ENCODE results near the gene GID8. TPM values are rescaled to one million over a fixed set of nuclear protein-coding genes. Genes with fewer than 3 reads are reported as not detected.

The GID8 gene
- total RNA-seq, 2 experiments from 2014 or later = 30.7 to 39.9 TPM

DNA sequence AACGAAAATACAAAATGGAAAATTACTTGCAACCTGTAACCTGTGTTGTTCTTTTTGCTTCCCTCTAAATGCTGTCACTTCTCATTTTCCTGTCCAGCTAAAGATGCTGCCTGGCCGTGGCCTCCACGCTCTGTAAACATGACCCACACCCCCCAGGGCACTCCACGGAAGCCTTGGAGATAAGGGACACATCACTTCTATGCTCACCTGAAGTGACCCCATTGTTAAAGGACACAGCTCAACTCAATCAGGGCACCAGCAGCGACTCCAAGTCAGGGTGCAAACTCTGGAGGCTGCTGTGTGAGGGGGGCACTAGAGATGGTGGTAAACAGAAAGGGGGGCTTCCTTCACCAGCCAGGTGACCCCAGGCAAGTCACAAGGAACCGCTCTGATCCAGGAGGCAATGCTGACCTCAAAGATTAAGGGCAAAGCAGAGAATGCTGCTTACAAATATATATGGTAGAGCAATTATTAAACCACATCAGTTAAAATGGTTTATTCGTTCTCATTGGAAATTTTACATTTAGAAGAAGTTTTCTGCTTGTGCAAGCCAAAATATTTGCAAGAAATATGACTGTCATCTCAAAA lies 24.8 kb upstream of the GID8 start:
- POLR2A ChIA-PET = no interaction called here
- peaks cover 53% of the 10 kb centered on the region for H3K36me3 Mint-ChIP-seq (ENCODE audit: low read depth)
- H3K27me3 Mint-ChIP-seq = no peaks in the 10 kb centered on the region
- H3K4me3 Mint-ChIP-seq = no peak overlapping the region
- CTCF ChIA-PET = interaction anchor here (1.2 to 11.1 kb wide), 4 partner anchors 12 to 105 kb away, joined by 3 to 140 read pairs (median 4); no protein-coding TSS in a partner anchor
- peaks cover 41% of the 10 kb centered on the region for H3K4me1 Mint-ChIP-seq
- DNase-seq (no peak), ATAC-seq (no peak)
- H3K9me3 Mint-ChIP-seq (ENCODE audit: low read depth) = no peaks in the 10 kb centered on the region
- intact Hi-C loops (cut with DNase I, micrococcal nuclease) = no loop called here
- H3K27ac Mint-ChIP-seq = peak overlapping the region; percentile 59

DNA sequence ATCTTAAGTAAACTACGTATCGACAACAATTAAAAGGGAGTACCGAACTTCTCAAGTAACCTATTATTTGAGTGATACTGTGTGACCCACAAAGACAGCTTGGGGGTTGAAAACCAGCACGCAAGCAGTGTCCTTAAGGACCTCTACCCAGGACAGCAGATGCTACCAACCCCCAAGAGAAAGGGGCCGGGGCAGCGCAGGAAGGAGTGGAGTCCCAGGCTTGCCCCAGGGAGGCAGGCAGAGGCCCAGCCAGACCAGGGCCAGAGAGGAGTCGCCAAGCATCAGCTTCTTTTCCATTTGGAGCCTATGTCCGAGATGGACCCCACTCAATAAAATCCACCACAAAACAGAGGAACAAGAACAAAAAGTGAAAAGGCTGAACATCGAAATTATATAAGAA lies 23.5 kb upstream of the GID8 start:
- peaks cover 45% of the 10 kb centered on the region for H3K36me3 Mint-ChIP-seq (ENCODE audit: low read depth)

GRCh38 chr20:62914970-62915457 lies 22.9 kb upstream of the GID8 start:
- ATAC-seq = no peak
- intact Hi-C loops (cut with DNase I, micrococcal nuclease) = no loop called here
- Mint-ChIP-seq H3K4me3 (no peak overlapping the region), H3K9me3 (ENCODE audit: low read depth) (no peaks in the 10 kb centered on the region), H3K36me3 (ENCODE audit: low read depth) (peaks cover 40% of the 10 kb centered on the region), H3K4me1 (peaks cover 58% of the 10 kb centered on the region), H3K27ac (peak overlapping the region; percentile 67), H3K27me3 (no peaks in the 10 kb centered on the region)
- peak; percentile 34 for DNase-seq
- POLR2A ChIA-PET = interaction anchor here (0.7 kb wide), 1 partner anchor 97 kb away, joined by 4 read pairs; no protein-coding TSS in a partner anchor
- CTCF ChIA-PET = interaction anchor here (0.6 to 11.1 kb wide), 2 partner anchors 14 to 57 kb away, joined by 3 to 140 read pairs; no protein-coding TSS in a partner anchor

More for the DNA sequence above, 23.5 kb upstream of the GID8 start:
- Mint-ChIP-seq H3K4me3 (no peak overlapping the region), H3K4me1 (peaks cover 54% of the 10 kb centered on the region), H3K27ac (no peak overlapping the region), H3K9me3 (ENCODE audit: low read depth) (no peaks in the 10 kb centered on the region), H3K27me3 (no peaks in the 10 kb centered on the region)
- intact Hi-C loops (cut with DNase I, micrococcal nuclease) = no loop called here
- CTCF ChIA-PET = interaction anchor here (0.6 to 11.1 kb wide), 3 partner anchors 14 to 106 kb away, joined by 3 to 140 read pairs (median 4); no protein-coding TSS in a partner anchor
- ATAC-seq (no peak), DNase-seq (no peak)
- POLR2A ChIA-PET = interaction anchor here (0.7 kb wide), 1 partner anchor 97 kb away, joined by 4 read pairs; no protein-coding TSS in a partner anchor

GRCh38 chr20:62916703-62917476 lies 21.1 kb upstream of the GID8 start:
- DNase-seq = no peak
- CTCF ChIA-PET = interaction anchor here (0.8 to 11.1 kb wide), 8 partner anchors 9 to 42 kb away, joined by 3 to 140 read pairs (median 4); partner anchors contain the start of gene GID8
- POLR2A ChIA-PET = interaction anchor here (0.7 to 1.1 kb wide), 3 partner anchors 10 to 111 kb away, joined by 3 read pairs; no protein-coding TSS in a partner anchor
- peak overlapping the region; percentile 90 for H3K27ac Mint-ChIP-seq
- peaks cover 72% of the 10 kb centered on the region for H3K4me1 Mint-ChIP-seq
- no peak overlapping the region for H3K4me3 Mint-ChIP-seq
- H3K36me3 Mint-ChIP-seq (ENCODE audit: low read depth) = peaks cover 24% of the 10 kb centered on the region
- H3K27me3 Mint-ChIP-seq = no peaks in the 10 kb centered on the region
- intact Hi-C loops (cut with DNase I, micrococcal nuclease) = no loop called here
- ATAC-seq = no peak
- no peaks in the 10 kb centered on the region for H3K9me3 Mint-ChIP-seq (ENCODE audit: low read depth)

DNA sequence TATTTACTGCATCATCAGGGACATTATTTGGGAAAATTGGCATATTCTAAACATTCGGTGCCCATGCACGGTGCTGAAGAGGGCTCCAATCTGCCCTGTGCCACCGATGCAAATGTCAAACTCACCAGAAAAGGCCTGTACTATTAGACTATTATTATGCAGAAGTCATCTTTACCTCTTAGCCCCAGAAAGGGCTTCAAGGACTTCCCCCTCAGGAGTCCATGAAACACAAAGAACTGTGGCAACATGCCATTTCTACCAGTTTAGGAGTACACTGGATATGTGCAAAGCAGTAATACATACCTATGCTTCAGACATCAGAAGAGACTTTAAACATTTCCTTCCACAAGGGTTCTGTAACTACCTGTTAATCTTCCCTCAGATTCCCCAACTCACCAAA lies 20.2 kb upstream of the GID8 start:
- Mint-ChIP-seq H3K9me3 (ENCODE audit: low read depth) (no peaks in the 10 kb centered on the region), H3K4me1 (peaks cover 78% of the 10 kb centered on the region), H3K27me3 (no peaks in the 10 kb centered on the region), H3K36me3 (ENCODE audit: low read depth) (peaks cover 22% of the 10 kb centered on the region), H3K4me3 (peak overlapping the region; percentile 69), H3K27ac (peak overlapping the region; percentile 90)
- ChIA-PET CTCF (interaction anchor here (0.7 to 11.1 kb wide), 7 partner anchors 9 to 580 kb away, joined by 3 to 140 read pairs (median 7); partner anchors contain the start of gene GID8), POLR2A (interaction anchor here (0.7 to 0.9 kb wide), 2 partner anchors 15 to 21 kb away, joined by 3 read pairs; no protein-coding TSS in a partner anchor)
- intact Hi-C loops (cut with DNase I, micrococcal nuclease) = loop anchor here in 1 of 2 experiments (2.0 kb wide), 1 partner anchor 17 kb away; no protein-coding TSS in a partner anchor
- ATAC-seq = no peak
- DNase-seq = no peak

- Mint-ChIP-seq H3K27ac (peak overlapping the region; percentile 90), H3K27me3 (no peaks in the 10 kb centered on the region), H3K9me3 (ENCODE audit: low read depth) (no peaks in the 10 kb centered on the region), H3K36me3 (ENCODE audit: low read depth) (peaks cover 20% of the 10 kb centered on the region), H3K4me1 (peaks cover 78% of the 10 kb centered on the region), H3K4me3 (peak overlapping the region; percentile 69)
- ChIA-PET POLR2A (interaction anchor here (0.7 to 1.2 kb wide), 3 partner anchors 15 to 21 kb away, joined by 3 to 4 read pairs (median 3); no protein-coding TSS in a partner anchor), CTCF (interaction anchor here (0.7 to 11.1 kb wide), 6 partner anchors 9 to 579 kb away, joined by 3 to 140 read pairs (median 12); partner anchors contain the start of gene GID8)
- DNase-seq (peak; percentile 66), ATAC-seq (peak; percentile 45)
- intact Hi-C loops (cut with DNase I, micrococcal nuclease) = loop anchor here in 1 of 2 experiments (2.0 kb wide), 1 partner anchor 17 kb away; no protein-coding TSS in a partner anchor
These were observed 19.8 kb upstream of the GID8 start for GRCh38 chr20:62918147-62918546.

DNA sequence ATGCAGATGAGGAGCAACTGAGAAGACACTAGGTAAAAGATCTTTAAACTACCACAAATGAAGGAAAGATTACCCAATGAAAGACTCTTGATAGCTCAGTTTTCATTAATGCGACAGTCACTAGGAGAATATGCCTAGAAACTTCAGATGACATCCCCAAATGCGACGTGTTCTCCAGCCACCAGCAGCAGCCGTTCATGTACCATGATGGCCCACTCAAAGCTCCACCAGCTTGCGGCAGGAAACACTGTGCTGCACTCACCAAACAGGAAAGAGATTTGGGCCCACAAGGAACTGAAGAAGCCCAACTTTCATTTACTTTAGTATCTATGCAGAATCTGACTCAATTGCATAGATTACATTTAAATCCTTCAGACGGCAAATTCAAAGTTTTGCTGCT lies 19.1 kb upstream of the GID8 start:
- DNase-seq = peak; percentile 79
- H3K36me3 Mint-ChIP-seq (ENCODE audit: low read depth) = peaks cover 18% of the 10 kb centered on the region
- H3K4me1 Mint-ChIP-seq = peaks cover 83% of the 10 kb centered on the region
- intact Hi-C loops (cut with DNase I, micrococcal nuclease) = loop anchor here (1.0 to 2.0 kb wide), 3 partner anchors 9 to 179 kb away; no protein-coding TSS in a partner anchor
- peak overlapping the region; percentile 90 for H3K27ac Mint-ChIP-seq
- CTCF ChIA-PET = interaction anchor here (1.0 to 11.1 kb wide), 6 partner anchors 8 to 46 kb away, joined by 4 to 140 read pairs (median 12); partner anchors contain the start of gene GID8
- H3K9me3 Mint-ChIP-seq (ENCODE audit: low read depth) = no peaks in the 10 kb centered on the region
- POLR2A ChIA-PET = interaction anchor here (1.2 kb wide), 1 partner anchor 16 kb away, joined by 4 read pairs; no protein-coding TSS in a partner anchor
- peak; percentile 62 for ATAC-seq
- H3K27me3 Mint-ChIP-seq = no peaks in the 10 kb centered on the region
- H3K4me3 Mint-ChIP-seq = peak overlapping the region; percentile 69

GRCh38 chr20:62920039-62920645 lies 17.8 kb upstream of the GID8 start:
- H3K27ac Mint-ChIP-seq = peak overlapping the region; percentile 90
- H3K4me1 Mint-ChIP-seq = peaks cover 86% of the 10 kb centered on the region
- H3K9me3 Mint-ChIP-seq (ENCODE audit: low read depth) = no peaks in the 10 kb centered on the region
- peaks cover 15% of the 10 kb centered on the region for H3K36me3 Mint-ChIP-seq (ENCODE audit: low read depth)
- no peaks in the 10 kb centered on the region for H3K27me3 Mint-ChIP-seq
- DNase-seq = no peak
- ChIA-PET POLR2A (interaction anchor here (1.1 kb wide), 1 partner anchor 17 kb away, joined by 6 read pairs; no protein-coding TSS in a partner anchor), CTCF (interaction anchor here (0.7 to 11.1 kb wide), 9 partner anchors 8 to 47 kb away, joined by 3 to 140 read pairs (median 4); no protein-coding TSS in a partner anchor)
- no peak for ATAC-seq
- intact Hi-C loops (cut with DNase I, micrococcal nuclease) = loop anchor here in 1 of 2 experiments (2.0 to 10.0 kb wide), 2 partner anchors 17 to 715 kb away; no protein-coding TSS in a partner anchor
- H3K4me3 Mint-ChIP-seq = peak overlapping the region; percentile 69

DNA sequence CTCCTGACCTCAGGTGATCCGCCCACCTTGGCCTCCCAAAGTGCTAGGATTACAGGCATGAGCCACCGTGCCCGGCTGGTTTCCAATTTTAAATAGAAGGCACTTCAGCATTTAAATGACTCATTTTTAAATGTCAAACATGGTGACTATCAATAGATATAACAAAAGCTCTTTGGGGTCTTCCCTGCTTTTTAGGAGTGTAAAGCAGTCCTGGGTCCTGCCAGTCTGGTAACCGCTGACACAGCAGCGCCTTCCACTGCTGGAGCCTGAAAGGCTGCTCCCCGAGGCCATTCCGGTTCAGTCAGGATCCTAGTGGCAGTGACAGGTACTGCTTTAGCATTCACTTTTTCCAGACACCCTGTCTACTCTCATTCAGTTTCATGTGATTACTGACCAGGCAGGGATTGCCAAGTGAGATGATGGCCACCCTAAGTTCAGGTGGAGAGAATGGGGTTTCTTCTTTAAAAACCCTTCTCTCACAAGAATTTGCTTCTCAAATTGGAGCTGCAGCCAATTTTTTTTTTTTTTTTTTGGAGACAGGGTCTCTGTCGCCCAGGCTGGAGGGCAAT lies 16.7 kb upstream of the GID8 start:
- ChIA-PET POLR2A (interaction anchor here (0.5 kb wide), 1 partner anchor 153 kb away, joined by 3 read pairs; no protein-coding TSS in a partner anchor), CTCF (interaction anchor here (0.6 to 11.1 kb wide), 12 partner anchors 8 to 697 kb away, joined by 3 to 140 read pairs (median 4); no protein-coding TSS in a partner anchor)
- Mint-ChIP-seq H3K4me3 (peak overlapping the region; percentile 13), H3K36me3 (ENCODE audit: low read depth) (peaks cover 22% of the 10 kb centered on the region), H3K27me3 (no peaks in the 10 kb centered on the region), H3K9me3 (ENCODE audit: low read depth) (no peaks in the 10 kb centered on the region), H3K4me1 (peaks cover 76% of the 10 kb centered on the region), H3K27ac (peak overlapping the region; percentile 75)
- ATAC-seq = peak; percentile 67
- peak; percentile 87 for DNase-seq
- intact Hi-C loops (cut with DNase I, micrococcal nuclease) = loop anchor here (1.0 to 10.0 kb wide), 3 partner anchors 16 to 714 kb away; no protein-coding TSS in a partner anchor

GRCh38 chr20:62922451-62922921 lies 15.5 kb upstream of the GID8 start:
- H3K27me3 Mint-ChIP-seq = no peaks in the 10 kb centered on the region
- peaks cover 16% of the 10 kb centered on the region for H3K36me3 Mint-ChIP-seq (ENCODE audit: low read depth)
- intact Hi-C loops (cut with DNase I, micrococcal nuclease) = loop anchor here in 1 of 2 experiments (10.0 kb wide), 1 partner anchor 712 kb away; no protein-coding TSS in a partner anchor
- DNase-seq (peak; percentile 77), ATAC-seq (peak; percentile 21)
- H3K27ac Mint-ChIP-seq = peak overlapping the region; percentile 94
- ChIA-PET CTCF (interaction anchor here (1.1 to 11.1 kb wide), 4 partner anchors 10 to 27 kb away, joined by 3 to 140 read pairs (median 6); no protein-coding TSS in a partner anchor), POLR2A (interaction anchor here (0.7 kb wide), 1 partner anchor 16 kb away, joined by 3 read pairs; the partner anchor contains the start of gene GID8)
- H3K9me3 Mint-ChIP-seq (ENCODE audit: low read depth) = no peaks in the 10 kb centered on the region
- H3K4me1 Mint-ChIP-seq = peaks cover 71% of the 10 kb centered on the region
- peak overlapping the region; percentile 64 for H3K4me3 Mint-ChIP-seq

All from activated CD4-positive, alpha-beta T cell treated with anti-CD3 and anti-CD28 coated beads for 36 hours (primary cell).